IMR-90 (cell line): ENCODE data around the gene SYNC. TPM values are rescaled to one million over a fixed set of nuclear protein-coding genes. Genes with fewer than 3 reads are reported as not detected.

Experiments
- ATAC-seq: fragments of 200-7000 bp; cut with Tn5 transposase; 2 replicates; pipeline ENCODE4 v1.9.1; 2020; ENCODE audit warnings: low read depth, mild to moderate bottlenecking, moderate library complexity
- BruUV-seq: library from RNA; stranded (reverse); fragments of 400-500 nt; replicated peaks from 2 replicates; lab custom pipeline; 2021; lab: Mats Ljungman, UMichigan
- CTCF ChIA-PET: fragments of 300-600 bp; formaldehyde crosslinking; extraction: SDS; loops from one replicate; lab custom pipeline; 2021; ENCODE audit warnings: antibody characterized with exemption; lab: Yijun Ruan, JAX
- POLR2A ChIA-PET: fragments of 300-600 bp; sonication (Branson Sonifier 250); formaldehyde crosslinking; loops from one replicate; lab custom pipeline; 2022; ENCODE audit warnings: antibody characterized with exemption; ENCODE audit not compliant: unreplicated experiment; lab: Charles Lee
- DNase-seq: peaks from one replicate; pipeline ENCODE4 v3.0.0; 2013
- H2AFZ ChIP-seq: replicated peaks from 2 replicates; pipeline ENCODE3; 2013; ENCODE audit warnings: low read length, mild to moderate bottlenecking; ENCODE audit not compliant: poor library complexity
- H2AK5ac ChIP-seq: 2 replicates; pipeline ENCODE4 v1.6.1; 2013; ENCODE audit warnings: low read depth, low read length, inconsistent platforms
- H2AK9ac ChIP-seq: replicated peaks from 2 replicates; pipeline ENCODE3; 2013; ENCODE audit warnings: mild to moderate bottlenecking, low read depth, low read length, moderate library complexity; ENCODE audit not compliant: poor library complexity
- H2BK120ac ChIP-seq: 2 replicates; pipeline ENCODE4 v1.6.1; 2013; ENCODE audit warnings: low read depth, low read length, inconsistent platforms
- H2BK15ac ChIP-seq: 3 replicates; pipeline ENCODE4 v1.6.1; 2013; ENCODE audit warnings: low read depth, low read length, inconsistent platforms
- H2BK20ac ChIP-seq: 2 replicates; pipeline ENCODE4 v1.6.1; 2013; ENCODE audit warnings: low read depth, mild to moderate bottlenecking, inconsistent platforms, low read length, moderate library complexity
- H2BK5ac ChIP-seq: 2 replicates; pipeline ENCODE4 v1.6.1; 2013; ENCODE audit warnings: mild to moderate bottlenecking, low read depth, low read length, inconsistent platforms; ENCODE audit not compliant: poor library complexity, severe bottlenecking
- H3K14ac ChIP-seq: replicated peaks from 2 replicates; pipeline ENCODE4 v1.6.1; 2013; ENCODE audit warnings: low read depth, low read length, inconsistent platforms
- H3K18ac ChIP-seq: 2 replicates; pipeline ENCODE4 v1.6.1; 2013; ENCODE audit warnings: low read depth, low read length, control low read depth
- H3K23ac ChIP-seq: 2 replicates; pipeline ENCODE4 v1.6.1; 2013; ENCODE audit warnings: low read depth, low read length, inconsistent platforms
- H3K27ac ChIP-seq: 2 replicates; pipeline ENCODE4 v1.5.1; 2013; ENCODE audit warnings: mild to moderate bottlenecking, control low read depth, low read length; ENCODE audit not compliant: insufficient read depth
- H3K27me3 ChIP-seq: 2 replicates; pipeline ENCODE4 v1.6.1; 2013; ENCODE audit warnings: low read length; ENCODE audit not compliant: control insufficient read depth, insufficient read depth
- H3K36me3 ChIP-seq: 2 replicates; pipeline ENCODE4 v1.6.1; 2013; ENCODE audit warnings: low read length, mixed read lengths; ENCODE audit not compliant: control insufficient read depth, insufficient read depth
- H3K4ac ChIP-seq: 2 replicates; pipeline ENCODE4 v1.6.1; 2013; ENCODE audit warnings: low read depth, low read length, inconsistent platforms
- H3K4me1 ChIP-seq: 2 replicates; pipeline ENCODE4 v1.6.1; 2013; ENCODE audit warnings: low read length, mixed read lengths; ENCODE audit not compliant: control insufficient read depth, insufficient read depth
- H3K4me2 ChIP-seq: 2 replicates; pipeline ENCODE4 v1.6.1; 2013; ENCODE audit warnings: low read depth, mild to moderate bottlenecking, control low read depth, low read length, moderate library complexity
- H3K4me3 ChIP-seq: 2 replicates; pipeline ENCODE4 v1.5.1; 2013; ENCODE audit warnings: low read depth, mild to moderate bottlenecking, control low read depth, low read length, moderate library complexity; ENCODE audit not compliant: insufficient read depth
- H3K56ac ChIP-seq: 2 replicates; pipeline ENCODE4 v1.6.1; 2013; ENCODE audit warnings: low read length, inconsistent platforms; ENCODE audit not compliant: insufficient read depth; ENCODE audit errors: extremely low read depth
- H3K79me1 ChIP-seq, 2 experiments: 2 replicates each; pipeline ENCODE4 v1.6.1; 2013; ENCODE audit warnings: low read length in 2 of 2, inconsistent platforms in 1 of 2, low read depth in 1 of 2
- H3K9ac ChIP-seq: 2 replicates; pipeline ENCODE4 v1.6.1; 2013; ENCODE audit warnings: low read depth, low read length, control low read depth
- H3K9me1 ChIP-seq: 2 replicates; pipeline ENCODE4 v1.6.1; 2013; ENCODE audit warnings: low read length, inconsistent platforms; ENCODE audit not compliant: insufficient read depth
- H3K9me3 ChIP-seq: 2 replicates; pipeline ENCODE4 v1.6.1; 2013; ENCODE audit warnings: low read length; ENCODE audit not compliant: control insufficient read depth, insufficient read depth
- H4K20me1 ChIP-seq: 2 replicates; pipeline ENCODE4 v1.6.1; 2013; ENCODE audit warnings: low read length, inconsistent platforms; ENCODE audit not compliant: insufficient read depth
- H4K5ac ChIP-seq: 2 replicates; pipeline ENCODE4 v1.6.1; 2013; ENCODE audit warnings: mild to moderate bottlenecking, low read depth, low read length, control low read depth
- H4K8ac ChIP-seq, 2 experiments: 2 replicates each; pipeline ENCODE4 v1.6.1; 2013; ENCODE audit warnings: low read depth in 2 of 2, low read length in 2 of 2, control low read depth in 1 of 2, inconsistent platforms in 1 of 2
- H4K91ac ChIP-seq: 2 replicates; pipeline ENCODE4 v1.6.1; 2013; ENCODE audit warnings: low read depth, low read length, inconsistent platforms; ENCODE audit not compliant: insufficient read depth
- FOS ChIP-seq: fragments of 150-350 bp; IDR thresholded peaks from 2 replicates; pipeline ENCODE4 v1.6.1; 2016; ENCODE audit warnings: low read depth, low read length
- POLR2A ChIP-seq: IDR thresholded peaks from 2 replicates; pipeline ENCODE4 v1.6.1; 2012; ENCODE audit warnings: mild to moderate bottlenecking, low read depth, low read length
- RAD21 ChIP-seq: IDR thresholded peaks from 2 replicates; pipeline ENCODE4 v1.6.1; 2012; ENCODE audit warnings: low read length, improper control_type of control experiment
- SMC3 ChIP-seq: fragments of 150-350 bp; IDR thresholded peaks from 2 replicates; pipeline ENCODE4 v1.6.1; 2016; ENCODE audit warnings: low read depth, mild to moderate bottlenecking, antibody characterized with exemption, low read length, moderate library complexity
- WGBS, 2 experiments: methylation state at CpG; one replicate each; pipeline versions ENCODE4 v1.1.5 to v1.1.7; 2013; ENCODE audit warnings: missing lambda C conversion rate in 2 of 2; ENCODE audit not compliant: insufficient read length in 1 of 2; ENCODE audit errors: extremely low coverage in 2 of 2; 5-methylcytosine and 5-hydroxymethylcytosine counted together
- dilution Hi-C: fragments of 300-500 bp; cut with HindIII; formaldehyde crosslinking; loops from one replicate; pipeline ENCODE4 v1.14.3; 2018; ENCODE audit warnings: low sequenced_read_pairs; ENCODE audit not compliant: unreplicated experiment
- in situ Hi-C: fragments of 300-500 bp; cut with MboI; formaldehyde crosslinking; loops from 3 replicates; pipeline ENCODE4 v1.14.3; 2019; ENCODE audit warnings: low sequenced_read_pairs, inconsistent platforms, mixed read lengths
- intact Hi-C: fragments of 100-400 bp; cut with micrococcal nuclease; formaldehyde crosslinking; loops from 2 replicates; pipeline ENCODE4 v1.10.0; 2022
- polyA plus RNA-seq, 3 experiments: library from polyadenylated mRNA; depleted of rRNA; stranded (reverse); fragments of >200 nt; gene quantifications; 2 replicates each; pipeline ENCODE4 v1.2.3, GENCODE V29; 2012; ENCODE audit warnings: low replicate concordance in 1 of 3
- total RNA-seq: library from RNA; depleted of rRNA; stranded (reverse); fragments of >200 nt; gene quantifications from 2 replicates; pipeline ENCODE4 v1.2.3, GENCODE V29; 2012

SYNC gene
- total and polyA plus RNA-seq, 2 of the 4 experiments (the other 2 are of a cell fraction): 48.9 to 103 TPM

- H3K9me1 ChIP-seq: no peaks in the 10 kb centered on the region
- no peak overlapping the region for H3K23ac ChIP-seq
- ATAC-seq: no peak
- no peak overlapping the region for H3K18ac ChIP-seq
- H3K9me3 ChIP-seq: peaks cover 3% of the 10 kb centered on the region; the same call in 1 of the 2 replicates
- H2BK120ac ChIP-seq: no peak overlapping the region
- H4K91ac ChIP-seq: no peak overlapping the region
- CTCF ChIA-PET: no interaction called here
- TF ChIP-seq POLR2A (no peak), FOS (no peak), RAD21 (no peak), SMC3 (no peak)
- H2AFZ ChIP-seq: no peak overlapping the region
- POLR2A ChIA-PET: no interaction called here
- H3K27me3 ChIP-seq: no peaks in the 10 kb centered on the region
- dilution Hi-C loops (no loop called here), in situ Hi-C loops (no loop called here), intact Hi-C loops (loop anchor here (10.0 kb wide), 1 partner anchor 385 kb away; no protein-coding TSS in a partner anchor)
- no peak overlapping the region for H3K56ac ChIP-seq
- H3K9ac ChIP-seq: no peak overlapping the region
- H3K14ac ChIP-seq: no peak overlapping the region
- H3K4me3 ChIP-seq: no peak overlapping the region
- no peak overlapping the region for H2AK9ac ChIP-seq
- no peak overlapping the region for H4K8ac ChIP-seq
- H2BK20ac ChIP-seq: no peak overlapping the region
- H4K5ac ChIP-seq: no peak overlapping the region
- peaks cover 5% of the 10 kb centered on the region for H3K4me1 ChIP-seq
- H2BK15ac ChIP-seq: no peak overlapping the region
- H3K79me1 ChIP-seq: no peaks in the 10 kb centered on the region
- no peak overlapping the region for H2BK5ac ChIP-seq
- BruUV-seq: no TSS peak
- no CpG with 5 or more reads among the region's 5 CpGs for WGBS, 2 experiments
- no peak overlapping the region for H3K4me2 ChIP-seq
- H3K4ac ChIP-seq: no peak overlapping the region
- no peak for DNase-seq
- H4K20me1 ChIP-seq: no peaks in the 10 kb centered on the region
- H2AK5ac ChIP-seq: no peak overlapping the region
- no peak overlapping the region for H3K27ac ChIP-seq
- H3K36me3 ChIP-seq: no peaks in the 10 kb centered on the region
Observed at GRCh38 chr1:32709476-32709875, 6.9 kb upstream of the SYNC start.
